Measurements from ENCODE around the gene MLKL.

DNA sequence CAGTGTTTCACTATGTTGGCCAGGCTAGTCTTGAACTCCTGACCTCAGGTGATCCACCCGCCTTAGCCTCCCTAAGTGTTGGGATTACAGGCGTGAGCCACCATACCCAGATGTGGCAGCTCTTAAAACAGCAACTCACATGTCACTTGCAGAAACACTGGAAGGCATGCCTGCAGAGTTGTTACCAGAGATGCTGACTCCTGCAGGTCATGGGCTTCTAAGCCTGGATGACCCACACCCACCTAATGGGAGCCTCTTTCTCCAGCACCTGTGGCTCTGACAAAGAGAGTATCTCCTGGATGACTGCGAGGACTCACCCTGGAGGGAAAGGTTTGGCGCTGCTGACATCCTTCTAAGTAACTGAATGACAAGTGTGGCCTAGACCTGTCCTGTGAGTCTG, 22.8 kb downstream of the MLKL start:
- TF ChIP-seq, protein P1, sequence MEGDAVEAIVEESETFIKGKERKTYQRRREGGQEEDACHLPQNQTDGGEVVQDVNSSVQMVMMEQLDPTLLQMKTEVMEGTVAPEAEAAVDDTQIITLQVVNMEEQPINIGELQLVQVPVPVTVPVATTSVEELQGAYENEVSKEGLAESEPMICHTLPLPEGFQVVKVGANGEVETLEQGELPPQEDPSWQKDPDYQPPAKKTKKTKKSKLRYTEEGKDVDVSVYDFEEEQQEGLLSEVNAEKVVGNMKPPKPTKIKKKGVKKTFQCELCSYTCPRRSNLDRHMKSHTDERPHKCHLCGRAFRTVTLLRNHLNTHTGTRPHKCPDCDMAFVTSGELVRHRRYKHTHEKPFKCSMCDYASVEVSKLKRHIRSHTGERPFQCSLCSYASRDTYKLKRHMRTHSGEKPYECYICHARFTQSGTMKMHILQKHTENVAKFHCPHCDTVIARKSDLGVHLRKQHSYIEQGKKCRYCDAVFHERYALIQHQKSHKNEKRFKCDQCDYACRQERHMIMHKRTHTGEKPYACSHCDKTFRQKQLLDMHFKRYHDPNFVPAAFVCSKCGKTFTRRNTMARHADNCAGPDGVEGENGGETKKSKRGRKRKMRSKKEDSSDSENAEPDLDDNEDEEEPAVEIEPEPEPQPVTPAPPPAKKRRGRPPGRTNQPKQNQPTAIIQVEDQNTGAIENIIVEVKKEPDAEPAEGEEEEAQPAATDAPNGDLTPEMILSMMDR (IDR thresholded peaks at IDR 0.05) = no peak
- TF ChIP-seq POLR2A (IDR thresholded peaks at IDR 0.05) (no peak), POLR2AphosphoS5 (IDR thresholded peaks at IDR 0.05) (no peak)

All from prostate gland (tissue), 2 donors.